NCI-H2171 treated with DMSO at 0.1 percent for 48 hours (cell line): Measurements from ENCODE around the gene PAX3.

ENCODE experiments used
- DNase-seq: peaks from one replicate; lab custom pipeline; 2025; lab: John Stamatoyannopoulos, UW

Gene PAX3

DNA sequence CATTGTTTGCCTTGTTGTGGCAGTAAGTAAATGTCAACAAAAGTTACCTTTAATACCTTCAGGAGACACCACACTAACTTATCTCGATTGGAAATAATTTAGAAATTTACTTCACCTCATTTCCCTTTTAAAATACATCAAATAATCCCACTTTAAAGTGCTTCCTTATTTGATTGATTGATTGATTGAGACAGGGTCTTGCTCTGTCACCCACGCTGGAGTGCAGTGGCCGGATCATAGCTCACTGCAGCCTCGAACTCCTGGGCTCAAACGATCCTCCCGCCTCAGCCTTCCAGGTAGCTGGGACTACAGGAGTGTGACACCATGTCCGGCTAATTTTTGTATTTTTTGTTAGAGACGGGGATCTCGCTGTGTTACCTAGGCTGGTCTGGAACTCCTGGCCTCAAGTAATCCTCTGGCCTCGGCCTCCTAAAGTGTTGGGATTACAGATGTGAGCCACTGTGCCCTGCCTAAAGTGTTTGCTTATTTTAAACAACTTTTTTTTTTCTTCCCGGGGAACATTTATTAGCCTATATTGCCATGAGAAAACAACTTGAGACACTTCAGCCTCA, 12.0 kb upstream of the PAX3 start:
- DNase-seq: no peak

DNA sequence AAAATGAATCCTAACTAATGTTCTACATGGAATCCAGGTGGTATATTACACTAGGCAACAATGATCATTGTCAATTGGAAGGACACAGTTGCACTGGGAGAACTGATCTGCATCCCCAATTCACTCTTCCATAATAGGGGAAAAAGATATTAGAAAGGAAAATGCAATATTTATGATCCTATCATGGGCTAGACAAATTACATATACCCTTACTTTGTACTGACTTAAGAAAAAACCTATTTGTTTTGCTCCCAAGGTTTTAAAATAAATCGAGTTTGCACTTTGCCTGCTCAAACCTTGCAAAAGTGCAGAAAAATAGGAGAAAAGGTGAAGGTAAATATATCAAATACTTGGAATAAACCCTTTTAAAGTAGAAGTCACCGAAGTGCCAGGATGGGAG, 11.0 kb upstream of the PAX3 start:
- no peak for DNase-seq

DNA sequence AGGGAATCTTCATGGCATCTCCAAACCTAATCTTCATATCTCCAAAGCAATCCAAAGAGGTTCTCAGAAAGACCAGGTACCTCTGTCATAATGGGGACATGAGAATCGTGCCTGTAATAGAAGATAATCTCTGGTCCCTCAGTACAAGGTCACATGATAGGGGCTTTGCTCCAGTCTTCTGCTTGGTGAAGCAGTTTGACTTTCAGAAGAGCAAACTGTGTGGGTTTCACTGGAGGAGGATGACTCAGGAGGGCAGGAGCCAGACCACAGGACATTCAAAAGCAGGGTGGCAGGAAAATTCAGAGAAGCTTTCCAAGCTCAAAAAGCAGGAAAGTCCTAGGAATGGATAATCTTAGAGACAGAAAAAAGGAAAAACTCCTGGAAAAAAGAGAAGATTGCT, 10.6 kb upstream of the PAX3 start:
- DNase-seq: no peak

DNA sequence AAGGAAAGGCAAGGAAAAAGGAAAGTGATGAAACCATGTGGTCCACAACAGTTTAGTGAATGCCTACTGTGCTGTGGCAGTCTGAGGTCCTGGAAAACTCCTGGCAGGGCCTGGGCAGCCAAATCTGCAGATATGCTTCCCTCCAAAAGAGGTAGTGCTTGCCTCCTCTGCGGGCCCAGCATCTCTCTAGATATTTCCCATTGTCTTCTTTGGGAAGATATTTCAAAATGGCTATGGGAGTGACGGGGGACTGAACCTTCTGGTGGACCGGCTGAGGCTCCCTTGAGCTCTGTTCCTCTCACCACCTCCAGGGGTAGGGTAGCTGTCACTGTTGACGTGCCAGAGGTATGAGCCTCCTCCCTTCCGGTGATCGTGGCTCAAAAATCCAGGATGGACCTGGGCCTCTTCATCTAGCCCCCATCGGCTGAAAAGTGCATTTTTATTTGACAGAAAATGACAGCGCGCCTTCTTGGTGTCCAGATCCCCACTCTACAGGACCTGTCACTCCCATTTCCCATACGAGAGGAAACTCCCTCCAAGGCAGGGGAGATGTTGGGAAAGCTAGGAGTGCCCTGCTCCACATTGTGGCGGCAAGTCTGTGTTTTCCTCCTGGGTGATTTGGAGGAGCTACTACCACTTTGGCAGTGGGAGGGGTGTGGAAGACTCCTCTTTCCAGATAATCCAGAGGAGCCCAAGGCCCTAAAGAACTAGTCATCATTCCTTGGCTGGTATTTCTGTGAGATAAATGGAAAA, 9.4 kb upstream of the PAX3 start:
- DNase-seq: no peak

DNA sequence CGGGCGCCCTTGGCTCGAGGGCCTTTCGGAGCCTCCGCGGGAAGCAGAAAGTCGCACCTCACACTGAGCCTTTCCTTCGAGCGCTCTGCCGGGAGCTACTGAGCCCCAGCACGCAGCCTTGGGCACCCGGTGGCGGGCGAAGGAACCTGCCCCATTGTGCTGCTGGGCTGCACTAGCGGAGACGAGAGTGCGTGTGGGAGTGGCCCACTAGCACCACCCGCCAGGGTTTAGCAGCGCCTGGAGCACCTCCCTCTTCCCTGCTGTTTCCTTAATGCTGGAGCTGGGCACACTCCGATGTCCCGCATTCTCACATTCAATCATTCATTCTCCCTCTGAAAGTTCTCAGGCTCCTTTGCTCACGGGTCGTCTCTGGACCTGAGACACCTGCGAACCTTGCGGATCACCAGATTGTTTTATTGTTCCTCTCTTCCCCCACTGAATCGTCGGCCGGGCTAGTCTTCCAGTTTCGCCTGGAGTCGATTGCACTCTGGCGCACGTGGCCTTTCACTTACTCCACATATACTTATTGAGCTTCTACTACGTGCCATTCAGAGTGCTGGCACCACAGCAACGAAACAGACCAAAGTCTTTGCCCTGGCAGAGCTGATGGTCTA, 8.5 kb upstream of the PAX3 start:
- no peak for DNase-seq

DNA sequence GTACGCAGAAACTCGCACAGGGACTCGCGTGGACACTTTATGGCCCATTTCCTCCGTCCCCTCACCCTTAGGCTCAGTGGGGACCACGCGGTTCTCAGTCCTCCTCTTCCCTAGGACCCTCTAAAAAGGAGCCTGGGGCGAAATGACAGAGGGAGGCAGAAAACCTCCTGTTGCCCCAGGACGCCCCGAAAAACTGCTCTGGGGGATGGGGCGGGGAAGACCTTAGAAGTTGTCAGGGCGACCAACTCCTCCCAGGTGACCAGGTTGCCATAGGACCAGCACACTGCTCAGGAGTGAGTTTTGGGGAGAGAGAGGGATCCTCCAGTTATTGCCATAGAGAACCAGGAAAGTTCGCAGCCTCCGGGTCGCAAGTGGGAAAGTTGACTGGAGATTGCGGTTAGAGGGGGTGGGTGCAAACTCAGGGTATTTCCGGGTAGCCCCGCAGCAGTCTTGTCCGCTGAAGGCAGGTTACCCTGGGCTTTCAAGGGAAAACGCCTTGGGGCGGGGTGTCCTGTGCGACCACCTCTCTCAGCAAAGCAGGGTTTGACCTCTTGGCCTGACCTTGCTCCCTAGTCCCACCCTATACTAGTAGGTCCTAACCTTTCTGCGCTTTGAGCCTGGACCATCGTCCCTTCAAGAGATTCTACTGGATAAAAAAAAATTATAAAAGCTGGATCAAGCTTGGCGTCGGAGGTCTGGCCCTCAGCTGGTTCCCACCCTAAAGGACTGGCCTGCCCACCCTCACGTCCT, 7.8 kb upstream of the PAX3 start:
- no peak for DNase-seq

DNA sequence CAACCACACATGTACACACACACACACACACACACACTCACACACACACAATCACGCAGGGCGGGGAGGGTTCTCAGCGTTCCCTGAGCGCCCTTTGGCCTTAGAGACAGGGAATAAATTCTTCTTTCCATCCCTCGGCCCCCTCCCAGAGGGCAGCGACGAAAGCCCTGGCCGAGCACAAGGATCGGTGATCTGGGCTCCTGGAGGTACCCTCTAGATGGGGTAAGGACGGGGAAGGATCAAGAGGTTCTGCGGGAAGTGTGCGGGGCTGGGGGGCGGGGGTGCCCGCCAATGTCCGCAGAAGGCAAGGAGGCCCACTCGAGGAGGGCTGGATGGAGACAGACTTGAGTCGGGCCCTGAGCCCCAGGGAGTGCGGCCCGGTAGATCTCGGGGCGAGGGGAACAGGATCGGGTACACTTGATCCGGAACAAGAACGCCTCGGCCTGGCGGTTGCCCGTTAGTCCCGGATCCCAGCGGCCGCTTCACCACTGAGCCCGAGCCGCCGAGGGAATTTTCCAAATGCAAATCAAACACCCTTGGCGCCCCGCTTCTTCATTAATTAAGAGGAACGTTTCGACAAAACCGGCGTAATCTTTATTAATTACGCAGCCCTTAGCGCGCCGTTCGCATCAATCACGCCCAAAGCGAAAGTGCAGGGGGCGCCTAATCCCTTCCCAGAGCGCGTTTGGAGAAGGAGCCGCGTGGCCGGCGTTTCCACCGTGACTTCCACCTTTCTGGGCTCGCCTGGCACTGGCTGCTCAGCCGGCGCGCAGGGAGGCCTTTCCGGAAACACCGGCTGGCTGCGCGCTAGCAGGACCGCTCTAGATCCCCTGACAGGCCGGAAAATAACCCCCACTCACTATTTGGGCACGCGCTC, 7.0 kb upstream of the PAX3 start:
- no peak for DNase-seq

DNA sequence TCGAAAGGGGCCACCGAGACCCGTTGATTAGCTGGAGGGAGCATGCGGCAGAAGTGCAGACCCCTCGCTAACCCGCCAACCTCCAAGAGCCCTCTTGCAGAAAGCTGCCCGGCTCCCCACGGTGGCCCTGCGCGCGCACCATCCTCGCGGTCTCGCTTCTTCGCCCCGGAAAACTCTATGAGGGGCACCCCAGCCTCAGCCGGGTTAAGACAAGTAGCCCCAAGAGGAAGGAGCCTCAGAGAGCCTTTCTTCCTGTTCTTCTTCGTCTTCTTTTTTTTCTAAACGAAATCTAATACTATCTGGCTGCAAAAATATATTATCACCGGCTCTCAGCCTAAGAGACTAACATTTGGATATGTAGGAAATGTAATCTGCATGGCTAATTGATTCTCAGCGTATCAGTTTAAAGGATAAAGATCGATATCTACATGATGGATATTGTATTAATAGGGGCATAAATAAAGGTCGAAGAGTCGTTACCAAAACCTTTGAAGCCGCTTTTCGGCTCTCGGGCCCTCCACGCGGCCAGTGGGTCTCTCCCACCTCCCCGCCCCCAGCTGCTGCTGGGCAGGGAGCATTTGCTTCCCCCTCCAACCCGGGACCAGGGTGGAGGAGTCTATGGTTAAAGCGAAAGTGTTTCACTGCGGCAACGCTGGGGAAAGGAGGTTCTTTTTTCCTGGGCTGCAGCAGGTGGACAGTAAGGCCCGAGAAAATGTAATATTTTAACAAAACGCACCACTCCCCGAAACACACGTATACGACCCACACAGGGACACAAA, 6.1 kb upstream of the PAX3 start:
- no peak for DNase-seq

DNA sequence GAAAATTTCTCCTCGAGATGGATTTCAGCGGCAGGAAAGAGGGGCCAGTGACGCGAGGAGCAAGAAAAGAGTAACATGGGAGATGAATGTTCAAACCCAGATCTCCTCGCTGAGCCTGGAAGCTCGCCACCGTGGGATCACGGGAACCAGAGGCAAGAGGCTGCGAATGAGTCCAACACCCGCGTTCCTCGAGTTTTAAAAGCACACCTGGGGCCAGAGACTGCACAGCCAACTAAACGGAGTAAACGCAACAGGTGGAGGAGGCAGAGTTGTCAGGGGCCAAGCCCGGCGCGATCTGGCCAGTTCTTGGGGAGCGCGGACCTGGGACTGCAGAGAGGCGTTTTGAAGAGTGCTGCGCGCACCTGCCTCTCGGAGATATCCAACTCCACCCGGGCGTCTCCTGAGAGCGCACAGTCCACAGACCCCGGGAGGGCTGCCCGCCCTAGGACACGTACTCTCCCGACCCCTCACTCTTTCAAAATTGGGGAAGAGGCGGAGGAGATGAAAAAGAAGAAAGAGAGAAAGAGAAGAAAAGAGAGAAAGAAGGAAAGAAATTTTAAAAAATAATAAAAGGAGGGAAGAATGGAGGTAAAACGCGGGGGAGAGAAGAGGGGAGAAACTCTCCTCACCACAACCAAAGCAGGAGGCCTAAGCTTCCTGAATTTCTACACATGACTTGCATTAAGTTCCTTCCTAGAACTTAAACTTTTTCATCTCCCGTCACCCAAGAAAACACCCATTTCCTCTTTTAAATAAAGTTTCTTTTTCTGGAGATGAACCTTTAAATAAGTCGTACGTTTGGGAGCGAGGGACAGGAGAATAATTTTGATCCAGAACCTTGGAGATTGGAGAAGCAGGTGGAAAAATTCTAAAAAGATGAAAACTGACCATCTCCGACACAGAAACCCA, 5.3 kb upstream of the PAX3 start:
- no peak for DNase-seq

DNA sequence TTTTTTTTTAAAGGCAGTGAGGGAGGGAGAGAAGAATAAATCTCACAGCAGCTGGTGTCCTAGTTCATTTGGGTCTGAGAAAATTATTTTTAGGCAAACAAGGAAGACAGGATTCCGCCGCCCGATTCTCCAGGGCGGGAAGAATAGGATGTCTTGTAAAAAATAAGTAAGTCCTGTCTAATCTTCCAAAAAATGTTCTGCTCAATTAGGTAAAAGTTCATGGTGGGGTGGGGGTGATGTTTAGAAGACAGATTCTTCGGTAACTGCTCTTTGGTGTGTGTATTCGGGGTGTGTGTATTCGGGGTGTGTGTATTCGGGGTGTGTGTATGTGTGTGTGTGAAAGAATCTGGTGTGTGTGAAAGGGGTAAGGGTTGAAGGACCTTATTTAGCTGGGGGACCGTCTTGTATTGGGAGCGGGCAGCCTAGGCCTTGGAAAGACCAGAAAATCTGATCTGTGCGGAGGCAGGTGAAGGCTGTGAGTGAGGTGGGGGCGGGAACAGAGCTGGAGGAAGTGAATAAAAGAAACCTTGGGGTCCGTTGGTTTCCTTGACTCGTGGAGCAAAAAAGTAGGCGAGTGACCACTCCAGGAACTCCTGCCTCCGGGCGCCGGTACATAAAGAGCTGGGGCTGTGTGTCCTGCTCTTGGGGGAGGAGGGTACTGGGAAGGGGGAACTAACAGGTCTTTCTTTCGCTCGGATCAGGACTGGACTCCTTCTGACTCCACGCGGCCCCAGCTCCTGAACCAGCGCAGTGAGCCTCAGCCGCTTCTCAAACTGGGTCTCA, 4.4 kb upstream of the PAX3 start:
- no peak for DNase-seq

DNA sequence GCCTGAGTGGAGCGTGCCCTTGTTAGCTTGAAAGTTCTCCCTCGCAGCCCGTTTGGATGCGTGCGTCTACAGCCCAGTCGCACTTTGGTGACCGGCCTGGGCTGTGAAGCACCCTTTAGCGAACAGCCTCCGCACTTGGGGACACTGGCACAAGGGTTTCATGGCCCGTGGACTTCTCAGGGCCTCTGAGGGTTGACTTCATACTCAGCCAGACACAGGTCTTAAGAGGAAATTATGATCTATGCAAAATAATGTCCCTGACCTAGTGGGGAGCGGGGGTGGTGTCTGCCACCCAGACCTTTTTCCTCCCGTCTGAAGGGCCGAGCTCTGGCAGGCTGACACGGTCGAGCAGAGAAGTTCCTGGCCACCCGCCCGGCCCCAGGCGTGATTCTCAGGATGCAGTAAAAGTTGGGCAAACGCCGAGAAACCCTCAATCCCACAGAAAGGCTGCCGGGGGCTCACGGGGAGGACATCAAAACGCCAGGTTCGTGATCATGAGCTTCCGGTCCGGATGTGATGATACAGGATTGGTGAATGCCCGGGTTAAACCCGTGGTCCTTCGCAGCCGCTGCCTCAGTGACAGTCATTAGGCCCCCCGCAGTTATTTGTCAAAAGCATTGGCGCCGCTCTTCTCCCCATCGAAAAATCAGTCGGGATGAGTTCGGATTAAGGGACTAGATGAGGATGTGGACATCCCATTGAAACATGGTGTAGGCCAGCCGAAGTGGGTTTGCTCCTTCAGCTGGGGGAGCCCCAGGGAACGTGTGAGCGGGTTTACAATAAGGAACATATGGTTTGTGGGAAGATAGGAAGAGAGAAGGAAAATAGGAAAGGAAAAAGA, 3.6 kb upstream of the PAX3 start:
- DNase-seq: no peak

DNA sequence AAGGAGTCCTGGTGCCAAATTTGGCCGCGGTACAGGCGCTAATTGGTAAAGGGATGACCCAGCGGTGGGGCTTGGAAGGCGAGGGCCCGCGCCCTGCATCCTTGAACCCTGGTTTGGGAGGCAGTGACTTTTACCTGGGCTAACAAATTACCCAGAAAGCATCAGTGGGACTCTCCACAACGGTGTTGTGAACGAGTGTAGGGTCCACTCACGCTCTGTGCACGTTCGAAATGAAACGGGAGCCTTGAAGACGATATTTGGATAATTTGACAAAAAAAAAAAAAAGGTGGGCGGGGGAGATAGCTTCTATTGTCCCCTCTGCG, 3.0 kb upstream of the PAX3 start:
- DNase-seq: no peak

DNA sequence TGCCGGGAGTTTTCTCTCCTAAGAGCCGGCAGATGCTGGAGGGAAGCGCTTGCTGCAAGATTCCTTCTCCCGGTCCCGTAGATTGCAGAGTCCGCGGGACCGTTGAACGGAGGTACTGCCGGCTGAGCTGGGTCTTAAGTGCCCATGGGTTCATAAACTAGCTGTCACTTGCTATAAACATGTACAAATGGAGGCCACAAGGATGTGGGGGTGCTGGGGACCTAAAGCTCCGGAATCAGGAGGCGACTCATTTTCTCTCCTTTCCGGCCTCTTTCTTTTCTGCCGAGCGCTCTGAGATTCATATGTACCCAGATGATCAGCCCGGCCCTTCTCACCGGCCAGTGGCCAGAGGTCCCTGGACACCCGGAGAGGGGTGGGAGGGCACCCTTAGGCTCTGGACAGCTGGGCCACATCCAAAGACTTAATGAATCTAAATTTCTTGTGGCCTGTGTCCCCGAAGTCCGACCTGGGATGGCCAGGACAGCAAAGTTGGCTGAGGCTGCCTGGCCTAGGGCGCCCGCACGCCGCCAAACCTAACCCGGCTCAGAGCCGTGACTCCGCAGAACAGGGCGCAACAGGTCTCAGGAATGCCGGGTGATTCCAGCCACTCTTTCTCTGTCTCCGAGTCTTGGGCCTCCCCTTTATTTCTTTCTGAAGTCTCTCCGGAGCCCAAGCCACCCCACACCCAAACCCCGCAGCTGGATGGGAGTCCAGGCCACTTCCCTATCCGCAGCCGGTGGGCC, 2.4 kb upstream of the PAX3 start:
- DNase-seq: no peak

DNA sequence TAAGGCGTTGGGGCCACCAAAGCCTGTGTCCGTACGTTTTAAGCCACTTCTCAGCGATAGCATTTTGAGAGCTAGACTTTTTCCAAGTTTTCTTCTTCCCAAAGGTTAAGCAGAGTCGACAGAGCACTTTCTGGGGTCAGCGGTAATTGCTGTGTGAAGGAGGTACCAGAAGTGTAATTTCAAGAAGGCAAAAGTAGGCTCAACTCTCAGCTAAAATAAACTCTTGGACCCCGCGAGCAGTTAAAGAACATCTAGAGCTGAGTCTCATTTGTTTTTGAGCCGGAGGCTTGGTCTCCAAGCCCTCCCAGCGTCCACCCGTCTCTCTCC, 1.9 kb upstream of the PAX3 start:
- no peak for DNase-seq

DNA sequence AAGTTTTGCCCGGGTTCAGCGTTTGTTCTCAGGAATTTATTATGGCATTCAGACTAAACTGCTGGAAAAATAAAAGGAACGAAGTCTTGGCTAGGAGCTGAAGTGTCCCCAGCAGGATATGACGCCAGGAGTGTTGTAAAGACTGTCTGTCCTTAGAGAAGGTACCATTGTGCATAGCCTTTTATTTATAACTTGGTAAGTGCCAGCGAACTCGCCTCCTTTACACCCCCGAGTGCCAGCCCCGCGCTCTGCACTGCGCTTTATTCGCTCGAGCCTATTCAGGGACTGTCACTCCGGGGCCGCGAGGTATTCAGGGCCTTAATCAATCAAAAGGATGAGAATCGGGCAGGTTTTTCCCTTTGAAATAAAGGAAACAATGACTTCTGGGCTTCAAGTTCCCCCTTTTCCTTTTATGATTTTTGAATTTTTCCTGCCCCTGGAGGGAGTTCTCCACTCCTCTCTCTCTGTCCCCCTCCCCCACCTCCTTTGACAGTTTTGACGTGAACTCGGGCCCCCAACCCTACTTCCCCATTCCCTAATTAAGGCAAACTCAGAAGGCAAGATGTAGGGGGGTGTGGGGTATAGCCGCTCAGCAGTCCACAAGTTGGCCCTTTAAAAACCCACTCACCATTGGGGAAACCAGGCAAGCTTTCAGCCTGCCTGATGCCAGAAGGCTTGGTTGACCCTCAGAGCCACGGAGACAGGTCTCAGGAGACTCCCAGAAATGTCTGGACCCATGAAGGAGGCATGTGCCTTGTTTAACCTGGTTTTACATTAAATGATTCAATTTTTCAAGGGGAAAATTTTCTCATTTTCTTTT, 1.3 kb upstream of the PAX3 start:
- no peak for DNase-seq

DNA sequence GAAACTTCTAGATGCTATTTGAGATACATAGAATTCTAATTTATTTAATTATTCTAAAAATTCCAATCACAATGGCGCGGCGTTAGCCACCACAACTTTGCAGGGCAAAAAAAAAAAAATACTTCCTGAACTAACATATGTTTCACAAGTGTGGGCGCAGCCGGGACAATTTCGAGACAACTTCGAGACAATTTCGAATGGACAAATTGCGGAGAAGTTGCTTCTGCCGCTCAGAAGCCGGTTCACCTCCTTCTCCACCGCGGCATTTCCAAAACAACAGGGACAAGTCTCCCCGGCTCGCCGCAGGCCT, 842 bp downstream of the PAX3 start:
- no peak for DNase-seq

DNA sequence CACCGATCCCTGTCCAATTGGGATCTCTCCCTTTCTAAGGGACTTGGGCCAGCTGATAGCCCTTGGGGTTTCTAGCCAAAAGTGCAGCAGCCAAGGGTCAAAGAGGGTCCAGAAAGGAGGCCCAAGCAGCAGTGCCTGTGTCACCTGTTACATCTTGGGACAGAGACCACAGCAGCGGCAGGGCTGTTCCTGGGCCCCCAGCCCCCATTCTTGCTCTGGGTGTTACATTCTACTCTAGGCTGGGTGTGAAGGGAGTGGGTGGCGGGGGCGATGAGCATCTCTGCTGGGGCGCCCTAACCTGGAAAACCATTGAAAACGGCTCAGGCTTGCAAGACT, 1.2 kb downstream of the PAX3 start:
- no peak for DNase-seq
